Tibial nerve (tissue), 4 donors: ENCODE measurements around the gene SLC10A3.

Source experiments
- CTCF ChIP-seq, 5 experiments: fragments of 200-600 bp in 3 of 5; fragments of 450-650 bp in 2 of 5; sonication (generic) in 3 of 5; IDR thresholded peaks; one replicate each; pipeline ENCODE4 v1.5.1; 2016 to 2019; ENCODE audit warnings: antibody characterized with exemption in 5 of 5, mild to moderate bottlenecking in 3 of 5, moderate library complexity in 2 of 5
- EP300 ChIP-seq, 2 donors: sonication (generic); formaldehyde crosslinking; IDR thresholded peaks; one replicate each; pipeline ENCODE4 v1.6.1; 2017; ENCODE audit warnings: antibody characterized with exemption in 2 of 2, mild to moderate bottlenecking in 1 of 2
- POLR2A ChIP-seq, 2 donors: fragments of 450-650 bp; IDR thresholded peaks; one replicate each; pipeline ENCODE4 v1.6.1; 2017; ENCODE audit warnings: antibody characterized with exemption in 2 of 2, mild to moderate bottlenecking in 2 of 2, moderate library complexity in 2 of 2

- no peak for TF ChIP-seq CTCF (IDR thresholded peaks at IDR 0.05)
- no peak for TF ChIP-seq POLR2A (IDR thresholded peaks at IDR 0.05)
- TF ChIP-seq EP300 (IDR thresholded peaks at IDR 0.05): no peak
These were observed 7.1 kb downstream of the SLC10A3 start for GRCh38 chrX:154483325-154483724.
